ENCODE measurements around the gene EIPR1.

Gene EIPR1

DNA sequence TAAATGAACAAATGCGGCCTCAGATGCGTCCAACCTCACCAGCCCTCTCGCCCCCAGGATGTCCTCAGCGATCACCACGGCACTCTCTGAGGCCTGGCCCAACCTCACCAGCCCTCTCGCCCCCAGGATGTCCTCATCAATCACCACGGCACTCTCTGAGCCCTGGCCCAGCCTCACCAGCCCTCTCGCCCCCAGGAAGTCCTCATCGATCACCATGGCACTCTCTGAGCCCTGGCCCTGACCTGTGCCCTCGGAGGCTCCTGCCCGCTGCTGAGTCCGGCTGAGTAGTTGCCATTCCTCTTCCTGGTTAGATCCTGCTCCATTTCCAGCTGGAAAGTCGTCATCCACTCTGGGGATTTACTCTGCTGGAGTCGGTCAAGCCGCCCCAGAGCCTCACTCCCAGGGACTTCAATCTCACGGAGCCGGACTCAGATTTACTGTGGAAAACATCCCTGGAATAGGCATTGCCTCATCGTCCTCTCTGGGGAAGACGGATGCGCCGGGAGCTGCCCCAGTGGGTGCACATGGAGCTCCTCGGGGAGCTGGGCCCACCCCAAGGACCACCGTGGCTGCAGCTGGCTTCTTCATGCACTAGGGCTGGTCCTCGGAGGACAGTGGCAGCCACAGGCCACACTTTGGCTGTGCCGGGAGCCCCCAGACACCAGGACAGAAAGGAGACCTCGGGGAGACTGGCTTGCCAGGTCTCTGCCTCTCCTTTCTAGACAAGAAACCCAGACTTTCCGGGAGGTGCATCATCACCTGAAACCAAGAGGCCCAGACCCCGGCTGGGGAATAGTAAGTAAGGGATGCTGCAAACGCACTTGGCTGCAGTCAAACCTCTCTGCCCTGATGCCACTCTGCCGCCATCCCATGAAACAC, 230.6 kb downstream of the EIPR1 start:
- TF ChIP-seq POLR2A (IDR thresholded peaks at IDR 0.05; ENCODE audit: low read depth, low read length) = no peak
- TF ChIP-seq POLR2AphosphoS5 (IDR thresholded peaks at IDR 0.05; ENCODE audit: low read depth, low read length) = no peak
- no peak for TF ChIP-seq TAF1 (IDR thresholded peaks at IDR 0.05; ENCODE audit: borderline replicate concordance, low read depth, low read length)
- FAIRE-seq (no peak), DNase-seq (ENCODE audit: insufficient read length) (no peak)

DNA sequence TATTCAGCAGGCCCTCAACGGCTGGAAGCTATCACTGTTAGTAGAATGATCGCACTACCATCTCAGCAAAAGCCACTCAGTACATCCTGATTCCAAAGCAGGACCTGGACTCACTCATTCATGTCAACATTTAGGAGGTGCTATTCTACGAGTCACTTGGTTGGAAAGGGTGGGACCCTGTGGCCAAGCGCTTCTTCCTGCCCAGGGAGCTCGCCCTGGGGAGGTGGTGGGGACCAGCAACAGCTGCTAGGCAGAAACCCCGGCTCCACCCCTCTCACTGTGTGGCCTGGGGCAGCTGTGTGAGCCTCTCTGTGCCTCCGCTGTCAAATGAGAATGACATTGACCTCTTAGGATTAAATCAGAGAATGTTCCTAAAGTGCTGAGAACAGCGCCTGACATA, 231.4 kb downstream of the EIPR1 start:
- no peak for TF ChIP-seq POLR2AphosphoS5 (IDR thresholded peaks at IDR 0.05; ENCODE audit: low read depth, low read length)
- TF ChIP-seq TAF1 (IDR thresholded peaks at IDR 0.05; ENCODE audit: borderline replicate concordance, low read depth, low read length) = no peak
- no peak for TF ChIP-seq POLR2A (IDR thresholded peaks at IDR 0.05; ENCODE audit: low read depth, low read length)
- DNase-seq (ENCODE audit: insufficient read length) (no peak), FAIRE-seq (no peak)

DNA sequence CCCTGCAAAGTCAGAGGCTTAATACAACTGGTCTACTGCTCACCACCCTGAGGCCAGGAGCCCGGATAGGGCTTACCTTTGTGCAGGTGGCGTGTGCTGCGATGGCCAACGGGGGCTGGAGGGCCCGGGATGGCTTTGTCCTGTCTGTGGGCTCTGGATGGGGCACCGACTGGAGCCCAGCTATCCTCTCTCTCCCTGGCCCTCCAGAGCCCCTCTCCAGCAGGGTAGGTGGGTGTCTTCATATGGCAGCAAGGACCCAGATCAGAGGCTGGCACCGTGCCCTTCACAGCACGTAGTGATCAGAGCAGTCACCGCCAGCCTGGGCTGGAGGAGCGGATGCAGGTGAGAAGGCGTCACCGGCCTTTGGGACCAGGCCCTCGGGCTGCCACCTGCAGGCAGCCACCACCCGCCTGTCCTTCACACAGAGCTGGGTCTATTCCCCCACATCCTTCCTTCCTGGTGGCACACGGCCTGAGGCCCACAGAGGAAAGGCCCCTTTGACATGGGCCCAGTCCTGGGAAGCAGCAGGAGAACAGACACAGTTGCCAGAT, 232.1 kb downstream of the EIPR1 start:
- FAIRE-seq (no peak), DNase-seq (ENCODE audit: insufficient read length) (no peak)
- no peak for TF ChIP-seq TAF1 (IDR thresholded peaks at IDR 0.05; ENCODE audit: borderline replicate concordance, low read depth, low read length)
- no peak for TF ChIP-seq POLR2A (IDR thresholded peaks at IDR 0.05; ENCODE audit: low read depth, low read length)
- no peak for TF ChIP-seq POLR2AphosphoS5 (IDR thresholded peaks at IDR 0.05; ENCODE audit: low read depth, low read length)

DNA sequence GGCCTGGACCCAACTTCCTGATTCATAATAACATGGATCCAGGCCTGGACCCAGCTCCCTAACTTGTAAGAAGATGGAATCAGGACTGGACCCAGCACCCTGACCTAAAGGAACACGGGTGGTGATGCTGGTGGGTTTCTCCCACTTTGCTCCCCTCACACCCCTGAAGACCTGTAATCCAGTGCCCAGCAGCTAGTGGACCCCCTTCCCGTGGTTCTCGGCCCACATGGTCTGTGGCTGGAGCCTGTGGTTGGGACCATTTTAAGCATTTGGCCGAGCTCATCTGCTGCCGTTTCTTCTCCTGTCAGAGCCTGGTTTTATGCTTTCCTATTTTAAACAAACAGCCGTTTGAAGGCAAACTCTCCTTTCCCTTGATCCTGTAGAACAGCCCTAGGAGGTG, 232.8 kb downstream of the EIPR1 start:
- FAIRE-seq (no peak), DNase-seq (ENCODE audit: insufficient read length) (no peak)
- TF ChIP-seq POLR2A (IDR thresholded peaks at IDR 0.05; ENCODE audit: low read depth, low read length) (no peak), TAF1 (IDR thresholded peaks at IDR 0.05; ENCODE audit: borderline replicate concordance, low read depth, low read length) (no peak), POLR2AphosphoS5 (IDR thresholded peaks at IDR 0.05; ENCODE audit: low read depth, low read length) (no peak)

DNA sequence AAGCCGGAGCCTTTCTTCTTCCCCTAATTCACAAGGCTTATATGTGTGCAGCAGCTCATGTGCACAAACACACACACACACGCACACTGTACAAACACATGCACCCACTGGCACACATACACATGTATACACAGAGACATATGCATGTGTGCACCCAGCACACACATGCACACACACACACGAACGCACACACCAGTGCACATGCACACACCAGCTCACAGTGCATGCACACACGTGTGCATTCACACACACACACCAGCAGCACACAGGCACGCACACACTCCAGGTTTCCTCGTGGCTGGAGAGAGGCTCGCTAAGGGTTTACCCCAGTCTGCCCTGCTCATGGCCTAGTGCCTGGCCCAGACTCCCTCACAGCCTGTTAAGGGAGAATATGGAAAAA, 234.0 kb downstream of the EIPR1 start:
- TF ChIP-seq POLR2AphosphoS5 (IDR thresholded peaks at IDR 0.05; ENCODE audit: low read depth, low read length) (no peak), POLR2A (IDR thresholded peaks at IDR 0.05; ENCODE audit: low read depth, low read length) (no peak), TAF1 (IDR thresholded peaks at IDR 0.05; ENCODE audit: borderline replicate concordance, low read depth, low read length) (no peak)
- FAIRE-seq (no peak), DNase-seq (ENCODE audit: insufficient read length) (no peak)

DNA sequence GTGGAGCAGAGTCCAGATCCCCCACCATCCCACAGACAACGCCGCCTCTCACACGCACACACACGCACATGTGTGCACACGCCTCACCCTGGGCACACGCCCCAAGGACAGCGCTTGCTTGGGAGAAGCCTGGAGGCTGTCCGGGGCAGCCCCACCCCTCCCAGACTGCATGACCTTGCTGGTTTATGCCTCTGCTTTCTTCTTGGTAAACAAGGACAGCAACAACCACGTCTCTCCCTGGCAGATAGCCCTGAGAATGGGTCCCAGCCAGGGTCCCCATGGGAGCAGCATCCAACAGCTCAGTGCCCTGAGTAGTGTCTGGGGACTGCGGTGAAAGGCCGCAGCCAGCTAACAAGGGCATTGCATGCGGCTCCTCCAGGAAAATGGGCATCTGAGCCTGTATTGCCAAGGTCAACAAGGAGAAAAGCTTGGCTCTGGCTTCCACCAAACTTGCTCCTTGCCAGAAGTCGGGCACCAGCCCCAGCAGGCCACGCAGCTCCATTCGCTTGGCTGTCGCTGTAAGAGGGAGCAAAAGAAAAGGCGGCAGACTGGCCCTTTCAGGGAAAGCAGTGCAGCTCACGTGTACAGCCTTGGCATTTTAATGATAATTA, 234.6 kb downstream of the EIPR1 start:
- no peak for TF ChIP-seq POLR2AphosphoS5 (IDR thresholded peaks at IDR 0.05; ENCODE audit: low read depth, low read length)
- TF ChIP-seq TAF1 (IDR thresholded peaks at IDR 0.05; ENCODE audit: borderline replicate concordance, low read depth, low read length) = no peak
- no peak for TF ChIP-seq POLR2A (IDR thresholded peaks at IDR 0.05; ENCODE audit: low read depth, low read length)
- DNase-seq (ENCODE audit: insufficient read length) = no peak
- no peak for FAIRE-seq

DNA sequence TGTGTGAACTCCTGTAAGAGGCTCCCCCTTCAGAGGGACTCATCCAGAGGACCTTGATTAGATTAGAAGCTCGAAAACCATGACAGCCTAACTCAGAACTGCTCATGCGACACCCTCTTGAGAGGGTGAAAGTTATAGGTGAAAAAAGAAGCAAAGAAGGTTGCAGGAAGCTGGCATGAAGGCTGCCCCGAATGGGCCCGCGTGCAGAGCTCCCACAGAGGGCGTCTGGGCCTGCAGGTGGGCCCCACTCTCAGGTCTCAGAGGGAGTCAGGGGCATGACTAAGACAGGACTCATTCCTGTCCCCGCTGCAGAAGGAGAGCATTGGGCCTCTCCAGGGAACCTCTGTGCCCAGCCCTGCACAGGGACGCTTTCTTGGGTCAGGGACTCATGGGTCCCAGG, 235.4 kb downstream of the EIPR1 start:
- no peak for DNase-seq (ENCODE audit: insufficient read length)
- FAIRE-seq = no peak
- TF ChIP-seq POLR2AphosphoS5 (IDR thresholded peaks at IDR 0.05; ENCODE audit: low read depth, low read length) (no peak), TAF1 (IDR thresholded peaks at IDR 0.05; ENCODE audit: borderline replicate concordance, low read depth, low read length) (no peak), POLR2A (IDR thresholded peaks at IDR 0.05; ENCODE audit: low read depth, low read length) (no peak)

DNA sequence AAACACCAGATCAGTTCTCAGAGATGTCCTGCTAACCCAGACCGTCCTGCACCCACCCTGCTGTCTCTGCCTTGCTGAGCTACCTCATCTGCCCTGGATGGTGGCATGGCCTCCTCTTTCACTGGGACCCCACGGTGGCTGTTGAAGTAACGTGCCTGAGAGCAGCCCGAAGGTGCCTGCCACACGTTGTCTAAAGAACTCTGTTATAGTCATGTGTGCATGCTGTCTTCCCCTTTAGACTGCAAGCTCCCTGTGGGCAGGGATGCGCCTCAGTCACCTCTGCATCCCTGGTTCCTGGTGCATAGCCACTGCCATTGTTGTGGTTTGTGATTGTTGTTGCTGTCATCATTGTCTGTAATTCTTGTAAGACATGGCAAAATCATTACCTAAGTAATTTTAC, 235.9 kb downstream of the EIPR1 start:
- DNase-seq (ENCODE audit: insufficient read length) = no peak
- FAIRE-seq = no peak
- TF ChIP-seq POLR2A (IDR thresholded peaks at IDR 0.05; ENCODE audit: low read depth, low read length) (no peak), TAF1 (IDR thresholded peaks at IDR 0.05; ENCODE audit: borderline replicate concordance, low read depth, low read length) (no peak), POLR2AphosphoS5 (IDR thresholded peaks at IDR 0.05; ENCODE audit: low read depth, low read length) (no peak)

DNA sequence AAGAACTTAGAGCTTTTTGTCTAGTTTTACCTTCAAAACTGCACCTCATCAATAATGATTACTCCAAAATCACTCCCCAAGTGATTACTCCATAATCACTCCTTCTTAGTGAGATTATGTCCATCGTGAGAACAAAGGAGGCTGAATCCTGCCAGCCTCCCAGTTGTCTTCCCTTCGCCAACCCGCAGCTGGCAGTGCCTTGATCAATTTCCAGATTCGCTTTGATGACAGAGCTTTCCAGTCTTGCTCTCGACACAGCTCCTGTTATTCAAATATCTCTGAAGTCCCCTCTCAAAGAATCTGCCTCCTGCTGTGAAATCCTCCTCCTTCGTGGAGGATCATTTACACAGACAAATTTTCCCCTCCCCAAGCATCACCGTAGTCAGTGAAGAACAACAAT, 237.7 kb downstream of the EIPR1 start:
- no peak for DNase-seq (ENCODE audit: insufficient read length)
- no peak for FAIRE-seq
- TF ChIP-seq POLR2AphosphoS5 (IDR thresholded peaks at IDR 0.05; ENCODE audit: low read depth, low read length) (no peak), POLR2A (IDR thresholded peaks at IDR 0.05; ENCODE audit: low read depth, low read length) (no peak), TAF1 (IDR thresholded peaks at IDR 0.05; ENCODE audit: borderline replicate concordance, low read depth, low read length) (no peak)
